Measurements from ENCODE around the gene LSM11.
"Not testable (repeated sequence)": the region's sequence is repeated elsewhere in the genome, so short reads cannot be mapped to it uniquely, and the experiment has no call there.

LSM11 gene

DNA sequence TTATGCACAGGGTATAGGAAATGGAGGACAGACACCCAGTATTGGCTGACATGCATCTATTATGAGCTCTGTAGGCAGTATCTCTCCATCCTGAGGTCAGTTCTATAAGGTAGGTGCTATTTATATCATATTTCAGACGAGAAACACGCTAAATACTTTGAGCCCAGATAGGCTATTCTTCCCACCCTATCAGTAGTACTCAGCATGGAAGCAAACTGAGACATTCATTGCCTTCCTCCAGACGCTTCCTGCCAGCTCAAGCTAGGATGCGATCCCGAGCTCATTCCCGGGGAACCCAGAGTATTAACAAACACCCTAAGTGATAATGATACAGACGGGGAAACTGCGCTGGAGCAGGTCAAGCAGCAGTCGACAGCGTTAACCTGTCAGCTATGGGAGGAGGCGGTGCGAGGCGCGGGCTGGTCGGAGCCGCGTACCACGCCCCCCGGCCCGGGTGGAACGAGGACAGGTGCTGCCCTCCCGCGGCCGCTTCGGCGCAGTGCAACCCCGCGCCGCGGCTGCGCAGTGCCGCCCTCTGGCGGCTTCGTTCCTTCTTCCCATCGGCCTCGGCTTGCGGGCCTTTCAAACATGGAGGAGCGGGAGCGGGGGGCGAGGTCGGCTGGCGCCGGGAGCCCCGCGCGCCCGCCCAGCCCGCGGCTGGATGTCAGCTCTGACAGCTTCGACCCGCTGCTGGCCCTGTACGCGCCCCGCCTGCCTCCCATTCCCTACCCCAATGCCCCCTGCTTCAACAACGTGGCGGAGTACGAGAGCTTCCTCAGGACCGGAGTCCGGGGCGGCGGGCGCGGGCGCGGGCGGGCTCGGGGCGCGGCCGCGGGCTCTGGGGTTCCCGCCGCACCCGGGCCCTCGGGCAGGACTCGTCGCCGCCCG is at the start of gene LSM11:
LSM11 (plus strand) TSS at position 550 of the 888 bp plus-strand sequence; CDS start at position 589, 39 bp downstream.
- peak; percentile 75 for DNase-seq

DNA sequence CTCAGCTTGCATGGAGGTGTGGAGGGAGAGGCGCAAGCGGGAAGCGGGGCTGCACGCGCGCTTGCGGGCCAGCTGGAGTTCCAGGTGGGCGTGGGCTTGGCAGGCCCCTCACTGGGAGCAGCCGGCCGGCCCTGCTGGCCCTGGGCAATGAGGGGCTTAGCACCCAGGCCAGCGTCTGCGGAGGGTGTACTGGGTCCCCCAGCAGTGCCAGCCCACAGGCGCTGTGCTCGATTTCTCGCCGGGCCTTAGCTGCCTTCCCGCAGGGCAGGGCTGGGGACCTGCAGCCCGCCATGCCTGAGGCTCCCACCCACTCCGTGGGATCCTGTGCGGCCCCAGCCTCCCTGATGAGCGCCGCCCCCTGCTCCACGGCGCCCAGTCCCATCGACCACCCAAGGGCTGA is 49.7 kb upstream of the LSM11 start:
- DNase-seq, result not testable (repeated sequence)

DNA sequence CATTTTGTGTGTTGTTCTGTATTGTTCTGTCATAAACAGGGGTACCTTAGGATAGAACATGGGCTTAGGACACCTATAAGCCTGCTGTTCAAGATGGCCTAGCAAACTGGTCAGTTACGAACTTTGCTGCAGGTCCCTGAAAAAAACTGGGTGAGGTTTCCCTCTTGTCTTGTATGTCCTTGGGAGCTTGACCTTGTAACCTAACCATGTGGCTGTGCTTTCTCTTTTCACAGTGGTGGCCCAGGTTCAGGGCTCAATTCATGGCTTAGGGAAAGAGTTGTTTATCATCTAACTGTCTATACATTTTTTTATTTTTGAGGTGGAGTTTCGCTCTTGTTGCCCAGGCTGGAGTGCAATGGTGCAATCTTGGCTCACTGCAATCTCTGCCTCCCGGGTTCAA is 47.4 kb upstream of the LSM11 start:
- DNase-seq, result not testable (repeated sequence)

DNA sequence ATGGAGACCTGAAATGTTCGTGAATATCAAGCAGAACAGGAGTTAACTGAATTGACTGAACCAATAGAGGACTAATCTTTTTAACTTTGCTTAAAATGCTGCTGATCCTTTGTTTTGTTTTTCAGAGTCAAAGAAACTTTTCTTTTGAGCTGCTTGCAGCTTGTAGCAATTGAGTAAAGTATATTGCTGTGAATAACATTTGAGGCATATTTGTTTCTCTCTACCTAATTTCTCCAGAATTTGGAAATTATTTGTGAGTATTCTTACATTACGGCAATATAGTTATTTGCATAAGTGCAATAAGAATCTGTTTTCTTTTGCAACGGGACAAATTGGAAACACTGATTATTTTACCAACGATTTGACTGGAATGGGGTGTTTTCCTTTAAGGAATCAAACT is 44.8 kb upstream of the LSM11 start:
- DNase-seq, result not testable (repeated sequence)

DNA sequence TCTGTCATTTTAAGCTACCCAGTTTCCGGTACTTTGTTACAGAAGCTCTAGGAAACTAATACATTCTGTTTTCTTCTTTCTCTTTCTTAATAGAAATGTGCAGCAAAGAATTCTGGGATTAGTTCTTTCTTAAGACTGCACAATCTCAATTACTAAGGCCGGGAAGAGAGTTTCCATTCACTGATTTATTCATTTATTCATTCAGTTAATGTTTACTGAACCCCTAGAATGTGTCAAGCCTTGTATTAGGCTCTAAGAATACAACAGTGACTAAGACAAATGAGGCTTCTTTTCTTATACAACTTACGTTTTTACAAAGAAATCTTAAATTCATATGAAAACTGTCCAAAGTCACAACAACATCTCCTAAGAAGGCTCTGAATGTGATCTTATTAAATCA is 39.8 kb upstream of the LSM11 start:
- no peak for DNase-seq

DNA sequence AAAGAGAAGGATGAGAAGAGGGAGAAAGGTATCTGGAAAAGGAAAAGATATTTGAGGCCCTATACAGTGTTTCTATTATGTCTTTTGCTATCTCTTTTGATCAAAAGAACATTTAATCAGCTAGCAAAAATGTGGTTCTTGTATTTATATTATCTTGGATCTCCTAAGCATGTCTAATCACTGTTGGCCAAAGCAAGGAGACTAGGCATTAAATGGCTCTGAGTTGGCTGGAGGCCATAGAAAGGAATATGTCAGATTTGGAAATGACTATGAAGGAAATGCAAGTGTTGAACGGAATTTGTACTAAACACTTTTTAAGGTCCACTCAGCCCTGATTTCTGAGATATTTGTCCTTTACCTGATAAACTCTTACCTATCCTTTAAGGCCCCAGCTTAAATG is 34.6 kb upstream of the LSM11 start:
- no peak for DNase-seq

DNA sequence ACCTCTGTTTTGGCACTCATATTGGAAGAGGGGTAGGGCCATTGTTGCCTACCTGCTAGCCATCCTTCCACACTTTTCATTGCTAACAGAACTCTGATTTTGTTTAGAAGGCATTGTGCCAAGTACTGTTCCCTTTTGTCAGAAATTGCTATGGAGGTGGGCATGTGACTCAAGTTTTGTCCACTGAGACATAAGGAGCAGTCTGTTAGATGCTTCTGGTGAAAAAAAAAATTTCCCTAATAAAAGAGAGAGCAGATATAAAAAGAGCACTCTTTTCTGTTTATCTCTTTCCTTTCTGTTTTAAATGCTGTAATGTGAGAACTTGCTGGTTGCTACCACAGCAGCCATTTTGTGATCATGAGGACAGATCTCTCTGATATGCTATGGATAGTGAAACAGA is 34.2 kb upstream of the LSM11 start:
- DNase-seq, result no peak

DNA sequence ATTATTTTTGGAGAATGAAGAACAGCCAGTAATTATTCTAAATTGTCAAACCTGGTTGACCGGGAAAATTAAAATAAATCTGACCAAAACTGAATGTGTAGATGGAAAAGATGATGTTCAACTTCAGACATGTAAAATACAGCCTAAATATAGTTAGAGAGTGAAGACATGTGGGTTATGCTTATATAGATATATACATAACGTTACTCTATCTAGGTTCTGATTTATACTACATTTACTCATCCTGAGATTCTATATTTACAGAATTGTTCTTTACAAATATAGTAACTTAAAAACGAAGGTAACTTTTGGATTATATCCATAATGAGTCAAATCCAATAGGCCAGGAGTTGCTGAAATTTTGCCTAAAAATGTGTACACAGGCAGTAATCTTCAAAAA is 33.1 kb upstream of the LSM11 start:
- no peak for DNase-seq

DNA sequence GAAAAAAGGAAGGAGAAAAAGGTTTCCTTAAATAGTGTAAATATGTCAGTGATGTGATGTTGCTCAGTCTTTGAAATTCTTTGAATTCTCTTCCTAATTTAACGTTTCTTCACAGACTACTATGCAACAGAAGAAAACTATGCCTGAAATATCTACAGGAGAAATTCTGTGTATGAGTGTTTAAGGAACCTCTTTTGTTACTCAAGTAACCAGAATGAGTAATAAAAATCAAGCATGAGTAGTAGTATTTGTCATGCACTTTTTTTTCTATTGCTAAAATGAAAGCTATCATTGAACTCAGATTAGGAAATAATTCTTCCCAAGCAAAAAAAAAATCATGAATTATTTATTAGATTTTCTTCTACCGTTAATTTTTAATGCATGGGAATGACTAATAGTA is 32.6 kb upstream of the LSM11 start:
- DNase-seq, result no peak

DNA sequence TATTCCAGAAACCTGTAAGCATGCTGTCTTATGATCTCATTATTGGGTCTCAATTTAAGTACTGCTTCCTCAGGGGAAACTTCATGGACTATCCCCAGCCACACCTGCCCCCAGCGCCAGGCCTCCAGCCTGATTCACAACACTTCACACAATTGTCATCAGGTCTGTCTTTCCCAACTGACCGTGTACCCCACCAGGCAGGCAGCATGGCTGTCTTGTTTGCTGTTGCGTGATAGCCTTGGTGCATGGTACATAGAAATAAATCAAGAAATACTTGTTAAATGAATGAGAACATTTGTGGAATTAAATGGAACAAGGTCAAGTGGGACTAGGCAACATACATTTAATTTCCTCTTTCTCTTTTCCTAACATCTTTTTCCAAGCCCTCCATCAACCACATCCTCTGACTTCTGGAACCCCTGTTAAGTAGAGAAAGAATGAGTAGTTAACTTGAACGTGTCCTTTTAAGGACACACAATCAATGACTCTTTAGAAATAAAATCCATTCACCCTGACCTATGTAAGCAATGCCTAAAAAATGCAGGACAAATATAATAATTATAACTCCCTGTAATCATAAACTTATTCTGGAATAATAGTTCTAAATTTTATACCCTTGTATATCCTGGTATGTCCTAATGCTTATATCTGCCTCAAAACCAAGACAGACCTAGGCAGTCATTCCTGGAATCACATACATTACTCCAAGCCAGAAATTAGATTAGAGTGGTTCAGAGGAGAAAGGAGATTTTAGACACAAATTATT is 29.5 kb upstream of the LSM11 start:
- no peak for DNase-seq

DNA sequence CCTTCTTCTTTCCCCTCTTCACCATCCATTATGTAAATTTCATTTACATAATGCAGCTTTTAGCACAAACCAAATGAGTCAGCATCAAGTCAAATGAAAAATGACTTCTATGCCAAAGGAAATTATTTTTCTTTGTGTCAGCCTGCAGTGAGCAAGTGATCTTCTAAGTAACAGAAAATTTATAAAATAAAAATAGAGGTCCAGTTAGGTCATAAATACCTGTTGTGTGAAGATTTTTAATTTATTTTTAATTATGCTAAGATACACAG is 29.0 kb upstream of the LSM11 start:
- no peak for DNase-seq

DNA sequence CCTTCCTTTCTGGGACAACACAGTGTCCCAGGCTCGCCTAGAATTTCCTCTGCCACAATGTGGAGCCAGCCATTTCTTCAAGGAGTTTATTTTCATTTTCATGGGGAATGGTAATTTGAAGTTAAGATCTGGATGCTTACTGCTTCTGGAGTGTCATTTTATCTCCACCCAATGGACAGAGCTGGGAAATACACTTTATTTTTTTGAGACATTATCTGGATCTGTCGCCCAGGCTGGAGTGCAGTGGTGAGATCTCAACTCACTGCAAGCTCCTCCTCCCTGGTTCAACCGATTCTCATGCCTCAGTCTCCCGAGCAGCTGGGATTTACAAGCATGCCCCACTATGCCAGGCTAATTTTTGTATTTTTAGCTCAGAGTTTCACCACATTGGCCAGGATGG is 25.0 kb upstream of the LSM11 start:
- DNase-seq, result no peak

DNA sequence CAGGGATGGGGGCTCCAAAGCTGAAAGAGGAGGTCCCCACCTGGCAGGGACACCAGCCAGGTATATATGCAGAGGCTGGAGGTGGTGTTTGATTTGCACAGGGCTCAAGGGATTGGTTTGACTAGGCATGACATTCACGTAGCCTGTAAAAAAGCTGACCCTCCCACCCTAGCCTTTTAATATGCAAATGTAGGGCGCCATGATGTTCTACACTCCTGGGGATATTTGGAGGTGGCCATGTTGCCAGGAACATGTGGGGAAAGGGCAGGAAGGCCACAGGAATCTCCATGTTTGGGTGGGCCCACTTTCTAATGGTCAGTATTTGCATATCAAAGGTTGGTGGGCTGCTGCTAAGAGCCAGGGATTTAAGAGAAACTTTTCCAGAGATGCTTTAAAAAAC is 24.3 kb upstream of the LSM11 start:
- DNase-seq, result no peak

DNA sequence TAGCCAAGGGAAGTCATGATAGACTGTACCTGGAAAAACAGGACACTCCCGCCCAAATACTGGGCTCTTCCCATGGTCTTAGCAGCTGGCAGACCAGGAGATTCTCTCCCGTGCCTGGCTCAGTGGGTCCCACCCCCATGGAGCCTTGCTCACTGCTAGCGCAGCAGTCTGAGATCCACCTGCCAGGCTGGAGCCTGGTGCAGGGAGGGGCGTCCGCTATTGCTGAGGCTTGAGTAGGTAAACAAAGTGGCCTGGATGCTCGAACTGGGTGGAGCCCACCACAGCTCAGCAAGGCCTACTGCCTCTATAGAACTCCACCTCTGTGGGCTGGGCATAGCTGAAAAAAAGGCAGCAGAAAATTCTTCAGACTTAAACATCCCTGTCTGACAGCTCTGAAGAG is 22.4 kb upstream of the LSM11 start:
- no peak for DNase-seq

DNA sequence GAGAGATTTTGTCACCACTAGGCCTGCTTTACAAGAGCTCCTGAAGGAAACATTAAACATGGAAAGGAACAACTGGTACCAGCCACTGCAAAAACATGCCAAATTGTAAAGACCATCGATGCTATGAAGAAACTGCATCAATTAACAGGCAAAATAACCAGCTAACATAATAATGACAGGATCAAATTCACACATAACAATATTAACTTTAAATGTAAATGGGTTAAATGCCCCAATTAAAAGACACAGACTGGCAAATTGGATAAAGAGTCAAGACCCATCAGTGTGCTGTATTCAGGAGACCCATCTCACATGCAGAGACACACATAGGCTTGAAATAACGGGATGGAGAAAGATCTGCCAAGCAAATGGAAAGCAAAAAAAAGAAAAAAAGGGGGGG is 20.6 kb upstream of the LSM11 start:
- DNase-seq, result not testable (repeated sequence)

DNA sequence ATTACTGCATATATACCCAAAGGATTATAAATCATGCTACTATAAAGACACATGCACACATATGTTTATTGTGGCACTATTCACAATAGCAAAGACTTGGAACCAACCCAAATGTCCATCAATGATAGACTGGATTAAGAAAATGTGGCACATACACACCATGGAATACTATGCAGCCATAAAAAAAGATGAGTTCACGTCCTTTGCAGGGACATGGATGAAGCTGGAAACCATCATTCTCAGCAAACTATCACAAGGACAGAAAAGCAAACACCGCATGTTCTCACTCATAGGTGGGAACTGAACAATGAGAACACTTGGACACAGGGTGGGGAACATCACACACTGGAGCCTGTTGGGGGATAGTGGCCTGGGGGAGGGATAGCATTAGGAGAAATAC is 16.9 kb upstream of the LSM11 start:
- not testable (repeated sequence) for DNase-seq

DNA sequence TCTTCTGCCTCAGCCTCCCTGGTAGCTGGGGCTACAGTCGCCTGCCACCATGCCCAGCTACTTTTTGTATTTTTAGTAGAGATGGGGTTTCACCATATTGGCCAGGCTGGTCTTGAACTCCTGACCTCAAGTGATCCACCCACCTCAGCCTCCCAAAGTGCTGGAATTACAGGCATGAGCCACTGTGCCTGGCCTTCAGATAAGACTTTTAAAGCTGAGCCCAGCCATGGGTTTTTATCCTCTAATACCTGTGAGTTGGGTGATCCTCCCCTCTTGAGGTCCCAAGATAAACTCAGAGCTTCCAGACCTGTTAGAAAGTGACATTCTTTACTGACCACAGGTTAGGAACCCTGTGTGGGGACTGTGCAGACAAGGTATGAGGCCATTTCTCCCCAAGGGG is 15.7 kb upstream of the LSM11 start:
- DNase-seq, result not testable (repeated sequence)

DNA sequence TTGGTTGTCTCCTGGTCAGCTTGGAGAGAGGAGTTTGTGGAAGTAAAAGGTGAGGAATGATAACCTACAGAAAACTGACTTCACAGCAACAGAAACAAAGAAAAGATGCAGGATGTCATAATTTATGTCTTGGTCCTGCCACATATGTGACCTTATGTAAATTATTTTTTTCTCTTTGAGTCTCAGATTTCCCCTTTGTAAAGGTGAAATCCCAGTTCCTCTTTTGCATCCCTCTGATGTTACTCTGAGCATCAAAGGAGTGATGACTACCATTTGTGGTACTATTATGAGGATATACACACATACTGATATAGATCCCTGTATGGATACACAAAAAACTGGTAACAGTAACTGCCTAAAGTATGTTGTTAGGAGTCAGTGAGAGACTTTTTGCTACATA is 13.7 kb upstream of the LSM11 start:
- no peak for DNase-seq

DNA sequence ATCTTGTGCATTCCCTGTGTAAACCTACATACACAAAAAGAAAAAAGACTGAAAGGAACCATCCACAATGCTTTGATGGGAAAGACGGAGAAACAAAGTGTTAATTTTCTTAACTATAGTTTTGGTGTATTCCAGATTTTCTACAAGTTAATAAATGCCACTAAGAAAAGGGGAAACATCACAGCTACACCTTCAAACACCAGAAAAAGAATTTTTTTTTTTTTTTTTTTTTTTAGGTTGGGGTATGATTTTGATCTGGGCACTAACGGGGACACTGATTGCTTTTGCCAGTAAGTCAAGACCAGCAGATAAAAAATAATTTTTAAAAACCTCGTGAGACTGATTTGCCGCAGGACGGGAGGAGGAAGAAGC is 12.6 kb upstream of the LSM11 start:
- no peak for DNase-seq

DNA sequence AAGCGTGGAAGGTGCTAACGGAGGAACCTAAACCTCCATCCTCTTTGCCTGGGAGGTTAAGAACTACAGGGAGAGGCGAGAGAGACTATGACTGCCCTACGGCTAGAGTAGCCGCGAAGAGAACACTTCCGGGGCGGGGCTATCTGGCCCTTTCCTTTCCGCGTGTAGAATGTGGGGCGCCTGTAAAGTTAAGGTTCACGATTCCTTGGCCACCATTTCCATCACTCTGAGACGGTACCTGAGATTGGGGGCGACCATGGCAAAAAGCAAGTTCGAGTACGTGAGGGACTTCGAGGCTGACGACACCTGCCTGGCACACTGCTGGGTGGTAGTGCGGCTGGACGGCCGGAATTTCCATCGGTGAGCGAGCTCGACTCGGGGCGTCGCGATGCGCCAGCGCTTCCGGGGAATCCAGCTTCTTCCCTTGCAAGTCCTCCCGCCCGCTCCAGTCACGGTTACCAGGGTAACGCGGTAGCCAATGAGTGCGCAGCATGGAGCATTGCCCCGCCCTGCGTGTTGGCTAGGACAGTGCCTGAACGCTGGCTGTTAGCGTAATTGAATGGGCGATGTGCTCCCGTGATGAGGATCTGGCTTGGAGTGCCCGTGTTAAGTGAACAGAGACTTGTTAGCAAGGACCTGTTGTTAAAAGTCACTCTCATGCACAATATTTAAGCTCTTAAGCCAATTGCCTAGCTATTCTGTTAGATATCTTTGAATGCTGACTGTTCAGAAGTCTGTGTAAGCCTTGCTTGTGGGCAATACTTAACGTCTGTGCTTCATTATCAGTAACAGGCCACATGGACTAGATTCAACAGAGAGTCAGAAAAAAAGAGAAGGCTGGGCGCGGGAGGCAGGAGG is 12.0 kb upstream of the LSM11 start, which contains the start of gene THG1L:
THG1L (plus strand) TSS at position 149 of the 858 bp plus-strand sequence; CDS start at position 170, 21 bp downstream.
- peak; percentile 96 for DNase-seq

DNA sequence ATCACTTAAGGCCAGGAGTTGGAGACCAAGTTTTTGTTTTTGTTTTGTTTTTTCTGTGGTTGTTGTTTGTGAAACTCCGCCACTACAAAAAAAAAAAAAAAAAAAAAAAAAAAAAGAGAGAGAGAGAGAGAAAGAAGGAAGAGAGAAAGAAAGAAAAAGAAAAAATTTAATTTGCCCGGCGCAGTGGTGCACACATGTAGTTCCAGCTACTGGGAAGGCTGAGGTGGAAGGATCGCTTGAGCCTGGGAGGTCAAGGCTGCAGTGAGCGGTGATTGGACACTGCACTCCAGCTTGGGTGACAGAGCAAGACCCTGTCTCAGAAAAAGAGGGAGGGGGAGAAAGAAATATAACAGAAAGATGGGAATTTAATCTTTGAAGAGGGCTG is 11.4 kb upstream of the LSM11 start:
- no peak for DNase-seq

DNA sequence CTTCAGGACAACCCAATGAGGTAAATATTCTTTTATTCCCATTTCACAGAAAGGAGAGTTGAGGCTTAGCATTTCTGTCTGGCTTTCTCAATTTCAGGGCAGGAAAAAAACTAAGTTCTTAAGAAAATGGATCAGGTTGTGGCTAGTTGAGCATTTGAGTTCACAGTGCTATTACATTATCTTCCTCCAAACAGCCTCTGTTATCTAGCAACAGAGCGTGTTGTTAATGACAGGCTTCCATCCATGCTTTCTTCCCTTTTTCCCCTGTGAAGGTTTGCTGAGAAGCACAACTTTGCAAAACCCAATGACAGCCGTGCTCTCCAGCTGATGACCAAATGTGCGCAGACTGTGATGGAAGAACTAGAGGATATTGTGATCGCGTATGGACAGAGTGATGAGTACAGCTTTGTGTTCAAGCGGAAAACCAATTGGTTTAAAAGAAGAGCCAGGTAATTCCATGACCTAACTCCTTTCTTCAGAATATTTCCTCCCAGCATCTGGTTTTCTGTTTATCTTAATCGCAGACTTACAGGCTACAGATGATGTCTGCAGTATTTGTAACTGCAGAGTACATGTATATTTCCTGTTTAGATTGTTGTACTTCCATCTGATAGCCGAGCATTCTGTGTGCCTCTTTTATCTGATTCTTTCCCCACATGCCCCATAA is 10.8 kb upstream of the LSM11 start:
- no peak for DNase-seq

DNA sequence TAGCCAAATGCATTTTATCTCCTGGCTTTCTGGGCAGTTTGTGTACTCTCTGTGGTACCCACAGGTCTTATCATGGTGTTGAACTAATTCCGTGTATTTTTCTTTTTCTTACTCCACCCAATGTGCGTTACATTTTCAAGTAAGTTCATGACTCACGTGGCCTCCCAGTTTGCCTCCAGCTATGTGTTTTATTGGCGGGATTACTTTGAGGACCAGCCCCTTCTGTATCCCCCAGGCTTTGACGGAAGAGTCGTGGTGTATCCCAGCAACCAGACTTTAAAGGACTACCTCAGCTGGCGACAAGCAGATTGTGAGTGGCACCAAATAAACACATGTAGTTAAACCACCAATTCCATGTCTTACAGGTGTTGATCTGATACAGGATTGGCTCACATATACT is 9.1 kb upstream of the LSM11 start:
- DNase-seq, result no peak
